SIG-M5 treated with dmso at 0.1 percent for 504 hours (cell line): ENCODE results near the gene KRT23.

ENCODE experiments used
- DNase-seq: peaks from one replicate; lab custom pipeline; 2025; ENCODE audit not compliant: unreplicated experiment; lab: John Stamatoyannopoulos, UW

Gene KRT23, protein sequence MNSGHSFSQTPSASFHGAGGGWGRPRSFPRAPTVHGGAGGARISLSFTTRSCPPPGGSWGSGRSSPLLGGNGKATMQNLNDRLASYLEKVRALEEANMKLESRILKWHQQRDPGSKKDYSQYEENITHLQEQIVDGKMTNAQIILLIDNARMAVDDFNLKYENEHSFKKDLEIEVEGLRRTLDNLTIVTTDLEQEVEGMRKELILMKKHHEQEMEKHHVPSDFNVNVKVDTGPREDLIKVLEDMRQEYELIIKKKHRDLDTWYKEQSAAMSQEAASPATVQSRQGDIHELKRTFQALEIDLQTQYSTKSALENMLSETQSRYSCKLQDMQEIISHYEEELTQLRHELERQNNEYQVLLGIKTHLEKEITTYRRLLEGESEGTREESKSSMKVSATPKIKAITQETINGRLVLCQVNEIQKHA

DNA sequence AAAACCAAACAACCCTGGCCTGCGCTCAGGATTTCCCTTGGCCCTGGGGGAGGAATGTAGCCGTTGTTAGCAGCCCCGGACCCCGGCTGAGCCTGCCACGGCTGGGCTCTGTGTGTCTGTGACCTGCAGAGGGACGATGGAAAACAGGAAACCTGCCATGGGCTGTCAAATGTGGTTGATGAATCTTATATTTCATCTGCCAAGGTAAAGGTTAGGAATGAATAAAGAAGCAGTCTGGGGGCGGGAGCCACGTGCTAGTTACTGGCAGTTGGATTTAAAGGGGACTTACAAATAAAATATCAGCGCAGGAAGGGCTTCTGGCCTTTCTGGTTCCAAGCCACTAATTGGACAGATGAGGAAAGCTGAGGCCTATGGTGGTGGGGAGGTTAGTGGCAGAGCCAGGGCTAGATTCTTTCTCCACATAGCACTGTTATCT lies at the start of gene KRT23:
Gene KRT23 (minus strand): TSS at position 263 of the 436 bp plus-strand sequence. CDS start 1,043 bp downstream, outside the sequence.
- DNase-seq = no peak

DNA sequence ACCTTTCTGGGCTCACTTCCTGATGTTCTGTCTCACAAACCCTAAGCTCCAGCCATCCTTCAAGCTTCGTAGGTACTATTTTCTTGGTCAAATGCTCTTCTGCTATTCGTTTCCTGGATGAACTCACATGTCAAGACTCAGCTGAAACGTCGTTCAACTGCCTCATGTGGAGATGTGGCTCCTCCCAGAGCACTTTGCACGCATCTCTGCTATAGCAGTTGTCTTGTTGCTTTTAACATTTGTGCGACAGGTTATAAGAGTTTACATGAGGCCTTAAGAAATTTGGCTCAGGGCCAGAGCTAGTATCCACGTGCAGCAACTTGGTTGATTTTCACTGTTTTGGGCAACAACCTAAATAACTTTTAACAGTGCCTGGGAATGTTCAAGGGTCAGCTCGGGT lies 49.5 kb upstream of the KRT23 start:
- no peak for DNase-seq

DNA sequence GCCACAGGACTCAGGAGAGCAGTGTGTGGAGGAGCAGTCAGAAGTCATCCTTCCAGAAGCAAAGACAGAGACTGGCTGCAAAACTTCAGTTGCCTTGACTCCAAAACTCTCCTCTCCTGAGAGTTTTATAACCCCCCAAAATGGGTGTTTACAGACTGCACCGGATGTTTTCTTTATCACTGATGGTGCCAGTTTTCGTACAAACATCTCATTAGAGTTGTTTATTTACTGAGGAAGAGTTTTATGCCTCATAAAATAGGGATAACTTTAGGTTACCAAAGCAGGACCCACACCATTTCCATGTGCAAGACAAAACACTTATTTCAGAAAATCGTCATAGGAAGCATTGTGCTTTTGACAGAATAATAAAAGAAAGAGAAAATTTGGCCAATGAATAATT lies 46.8 kb upstream of the KRT23 start, which contains the start of gene KRT40:
Gene KRT40 (minus strand): TSS at position 101 of the 400 bp plus-strand sequence. CDS start 53 bp downstream, at position 48.
- no peak for DNase-seq

DNA sequence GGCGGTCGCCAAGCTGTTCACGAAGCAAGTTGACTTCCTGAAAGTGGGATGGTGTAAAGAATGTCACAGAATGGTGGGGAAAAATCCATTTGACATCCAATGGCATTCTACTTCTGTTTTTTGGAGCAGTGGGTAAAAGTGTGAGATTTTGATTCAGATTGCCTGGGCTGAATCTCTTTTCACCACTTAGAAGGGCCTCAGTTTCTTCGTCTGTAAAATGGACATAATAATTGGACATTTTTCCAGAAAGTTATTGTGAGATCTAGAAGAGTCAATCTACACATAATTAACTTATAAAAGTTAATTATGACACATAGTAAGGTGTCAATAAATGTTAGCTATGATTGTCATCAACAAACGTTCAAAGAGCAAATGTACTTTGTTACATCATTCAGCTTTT lies 43.7 kb upstream of the KRT23 start:
- no peak for DNase-seq

DNA sequence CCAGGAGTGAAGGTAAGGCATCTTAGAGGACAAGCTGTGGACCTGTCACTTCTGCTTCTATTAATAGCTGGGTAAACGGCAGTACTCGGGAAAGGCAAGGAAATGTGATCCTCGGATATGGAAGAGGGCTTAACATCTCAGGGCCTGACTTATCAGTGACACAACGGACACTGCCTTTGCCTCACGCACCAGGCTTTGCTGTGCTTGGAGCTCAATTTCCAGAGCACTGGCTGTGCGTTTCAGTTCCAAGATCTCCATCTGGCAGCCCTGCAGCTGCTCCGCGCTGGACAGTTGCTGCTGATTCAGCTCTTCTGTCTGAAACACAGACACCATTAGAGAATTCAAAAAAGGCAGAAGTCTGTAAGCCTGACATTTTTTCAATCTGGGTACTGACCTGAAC lies 43.1 kb upstream of the KRT23 start:
- no peak for DNase-seq

DNA sequence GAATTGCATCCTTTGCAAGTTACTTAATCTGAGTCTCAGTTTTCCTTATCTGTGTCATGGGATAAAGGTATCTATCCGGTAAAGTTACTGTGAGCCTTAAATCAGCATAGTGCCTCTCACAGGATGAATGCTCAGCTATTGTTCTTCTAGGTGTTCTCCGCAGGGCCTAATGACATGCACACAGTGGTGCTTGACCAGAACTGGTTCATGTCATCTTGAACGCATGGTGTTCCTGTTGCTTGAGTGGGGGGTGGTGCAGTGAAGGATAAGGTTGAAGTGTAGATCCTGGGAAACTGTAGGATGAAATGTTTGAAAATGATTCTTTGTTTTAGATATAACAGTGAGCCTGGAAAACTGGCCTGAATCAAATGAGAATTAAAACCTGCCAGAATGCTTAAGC lies 42.7 kb upstream of the KRT23 start:
- no peak for DNase-seq

DNA sequence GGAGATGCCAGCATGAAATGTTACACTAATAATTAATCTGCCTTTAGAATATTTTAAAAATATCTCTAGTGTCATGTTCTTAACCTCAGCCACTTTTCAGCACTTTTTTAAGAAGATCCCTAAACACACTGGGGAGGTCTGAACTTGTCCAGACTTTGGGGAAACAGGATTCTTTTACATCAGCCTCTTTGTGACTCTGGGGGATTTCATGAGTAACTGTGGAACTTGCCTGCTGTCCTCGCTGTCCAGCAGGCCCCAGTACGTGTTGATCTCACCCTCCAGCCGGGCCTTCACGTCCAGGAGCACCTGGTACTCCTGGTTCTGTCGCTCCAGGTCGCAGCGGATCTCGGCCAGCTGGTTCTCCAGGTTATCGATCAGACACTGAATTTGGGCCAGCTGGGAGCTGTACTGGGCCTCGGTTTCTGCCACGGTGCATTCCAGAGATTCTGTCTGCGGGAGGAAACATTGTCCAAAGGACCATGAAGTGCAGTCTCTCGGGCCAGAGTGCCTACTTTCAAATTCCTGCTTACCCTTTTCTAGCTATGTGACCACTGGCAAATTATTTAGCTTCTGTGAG lies 41.2 kb upstream of the KRT23 start:
- no peak for DNase-seq

DNA sequence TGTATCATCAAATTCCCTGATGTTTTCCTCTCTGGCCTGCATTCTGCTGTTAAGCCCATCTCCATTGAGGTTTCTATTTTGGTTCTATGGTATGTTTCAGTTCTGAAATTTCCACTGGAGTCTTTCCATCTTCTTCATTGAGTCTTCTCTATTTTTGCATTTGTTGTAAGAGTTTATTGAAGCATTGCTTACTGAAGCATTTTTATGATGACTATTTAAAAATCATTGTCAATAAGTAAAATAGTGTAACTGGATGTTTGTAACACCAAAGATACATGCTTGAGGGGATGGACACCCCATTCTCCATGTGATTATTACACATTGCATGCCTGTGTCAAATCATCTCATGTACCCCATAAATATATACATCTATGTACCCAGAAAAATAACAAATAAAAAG lies 38.1 kb upstream of the KRT23 start:
- DNase-seq = no peak

DNA sequence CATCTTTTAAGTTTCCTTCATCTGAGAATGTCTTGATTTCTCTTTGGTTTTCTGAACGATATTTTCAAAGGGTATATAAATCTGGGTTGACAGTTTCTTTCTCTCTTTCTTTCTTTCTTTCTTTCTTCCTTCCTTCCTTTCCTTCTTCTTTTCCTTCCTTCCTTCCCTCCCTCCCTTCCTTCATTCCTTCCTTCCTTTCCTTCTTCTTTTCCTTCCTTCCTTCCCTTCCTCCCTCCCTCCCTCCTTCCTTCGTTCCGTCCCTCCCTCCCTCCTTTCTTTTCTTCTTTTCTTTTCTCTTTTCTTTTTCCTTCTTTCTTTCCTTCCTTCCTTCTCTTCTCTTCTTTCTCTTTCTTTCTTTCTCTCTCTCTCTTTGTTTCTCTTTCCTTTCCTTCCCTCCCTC lies 36.9 kb upstream of the KRT23 start:
- DNase-seq = no peak

DNA sequence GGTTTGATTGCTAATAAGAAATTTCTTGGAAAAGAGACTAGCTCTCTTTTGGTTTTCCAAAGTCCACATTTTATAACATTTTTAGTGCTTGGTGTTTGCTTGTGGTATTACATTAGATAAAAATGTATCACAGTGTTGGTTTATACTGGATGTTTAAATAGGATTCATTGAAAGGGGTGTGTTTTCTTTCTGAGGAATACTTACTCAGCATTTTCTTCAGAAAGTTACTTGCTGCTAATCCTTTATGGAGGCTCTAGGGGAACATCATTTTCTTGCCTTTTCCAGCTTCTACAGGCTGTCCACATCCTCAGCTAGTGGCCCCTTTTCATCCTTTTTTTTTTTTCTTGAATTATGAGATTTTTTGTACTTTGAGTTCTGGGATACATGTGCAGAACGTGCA lies 30.1 kb upstream of the KRT23 start:
- no peak for DNase-seq

DNA sequence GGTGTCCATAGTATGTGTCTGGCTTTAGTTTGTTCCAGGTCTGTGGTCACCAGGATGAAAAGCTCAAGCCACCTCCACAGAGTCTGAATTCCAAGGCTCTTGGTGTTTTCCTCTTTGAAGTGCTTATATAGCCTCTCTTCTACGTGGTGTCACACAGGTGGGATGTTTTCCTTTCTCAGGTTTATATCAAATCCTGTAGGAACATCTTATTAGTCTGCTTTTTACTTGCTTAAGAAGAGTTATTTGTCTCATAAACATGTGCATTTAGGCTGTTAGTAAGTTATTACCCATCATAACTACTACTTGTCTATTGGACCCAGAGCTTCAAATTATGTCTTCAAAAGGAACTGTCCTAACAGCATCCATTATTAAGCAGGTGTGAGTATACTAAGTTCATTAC lies 29.4 kb upstream of the KRT23 start, which contains the start of gene KRT39:
Gene KRT39 (minus strand): TSS at position 101 of the 400 bp plus-strand sequence. CDS start 92 bp downstream, at position 9.
- DNase-seq = no peak

DNA sequence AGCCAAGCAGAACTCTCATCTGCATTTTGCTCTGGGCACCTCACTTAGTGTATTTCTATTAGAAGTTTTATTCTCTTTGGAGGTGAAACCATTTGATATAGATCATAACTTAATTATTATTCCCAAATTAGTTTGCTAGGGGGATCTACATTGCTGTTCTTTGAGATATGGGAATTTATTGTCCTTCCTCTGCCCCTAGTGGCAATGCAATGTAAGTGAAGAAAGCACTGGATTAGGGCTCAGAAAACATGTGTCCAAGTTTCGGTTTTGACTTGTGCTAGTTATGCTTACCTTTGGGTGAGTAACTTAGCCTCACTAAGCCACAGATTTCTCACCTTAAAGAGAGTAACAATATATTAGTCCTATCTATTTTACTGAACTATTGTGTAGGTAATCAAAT lies 26.4 kb upstream of the KRT23 start:
- peak; percentile 7 for DNase-seq

DNA sequence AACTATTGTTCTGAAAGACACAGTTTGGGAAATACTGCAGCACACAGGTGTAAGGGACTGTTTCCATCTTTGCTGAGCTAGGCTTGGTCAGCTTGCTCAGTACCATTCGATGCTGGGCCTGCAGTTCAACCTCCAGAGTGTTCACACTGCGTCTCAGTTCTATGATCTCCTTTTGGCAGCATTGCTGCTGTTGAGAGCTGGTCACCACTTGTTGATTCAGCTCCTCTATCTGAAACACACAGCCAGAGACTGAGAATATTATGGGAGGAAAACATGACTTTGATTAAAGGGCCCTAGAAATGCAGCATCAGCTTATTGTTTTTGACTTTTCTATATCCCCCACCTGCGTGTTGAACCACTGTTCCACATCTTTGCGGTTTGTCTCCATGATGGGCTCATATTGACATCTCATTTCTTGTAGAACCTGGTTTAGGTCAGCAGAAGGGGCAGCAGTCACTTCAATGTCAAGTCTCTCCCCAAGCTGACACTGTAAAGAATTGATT lies 24.7 kb upstream of the KRT23 start:
- DNase-seq = no peak

DNA sequence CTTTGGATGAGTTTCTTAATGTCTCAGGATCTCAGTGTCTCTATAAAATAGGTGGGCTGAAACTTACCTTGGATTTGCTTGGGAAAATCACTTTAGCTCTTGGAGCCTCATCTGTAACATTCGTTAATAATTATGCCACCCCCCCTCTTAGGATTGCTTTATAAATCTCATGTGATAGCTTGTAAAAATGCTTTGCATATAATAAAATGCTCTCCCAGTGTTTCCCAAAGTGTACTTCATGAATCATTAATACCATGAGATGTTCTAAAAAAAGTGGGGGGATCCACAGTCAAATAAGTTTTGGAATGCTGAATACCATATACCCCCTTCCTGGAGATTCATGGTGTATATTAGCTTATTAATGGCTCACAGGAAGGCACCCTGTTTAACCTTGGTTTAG lies 24.1 kb upstream of the KRT23 start:
- DNase-seq = no peak

DNA sequence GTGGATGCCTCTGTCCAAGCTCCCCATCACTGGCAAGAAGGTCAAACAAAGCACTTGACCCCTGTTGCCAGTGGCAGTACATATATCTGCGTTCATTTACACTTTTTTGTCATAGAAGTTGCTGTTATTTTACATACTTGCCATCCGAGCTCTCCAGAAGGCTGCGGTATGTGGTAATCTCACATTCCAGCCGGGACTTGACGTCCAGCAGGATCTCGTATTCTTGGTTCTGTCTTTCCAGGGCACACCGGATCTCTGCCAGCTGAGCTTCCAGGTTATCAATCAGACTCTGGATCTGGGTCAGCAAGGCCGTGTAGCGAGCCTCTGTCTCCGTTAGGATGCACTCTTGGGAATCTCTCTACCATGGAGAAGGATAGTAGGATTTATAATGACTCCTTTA lies 22.7 kb upstream of the KRT23 start:
- DNase-seq = no peak

DNA sequence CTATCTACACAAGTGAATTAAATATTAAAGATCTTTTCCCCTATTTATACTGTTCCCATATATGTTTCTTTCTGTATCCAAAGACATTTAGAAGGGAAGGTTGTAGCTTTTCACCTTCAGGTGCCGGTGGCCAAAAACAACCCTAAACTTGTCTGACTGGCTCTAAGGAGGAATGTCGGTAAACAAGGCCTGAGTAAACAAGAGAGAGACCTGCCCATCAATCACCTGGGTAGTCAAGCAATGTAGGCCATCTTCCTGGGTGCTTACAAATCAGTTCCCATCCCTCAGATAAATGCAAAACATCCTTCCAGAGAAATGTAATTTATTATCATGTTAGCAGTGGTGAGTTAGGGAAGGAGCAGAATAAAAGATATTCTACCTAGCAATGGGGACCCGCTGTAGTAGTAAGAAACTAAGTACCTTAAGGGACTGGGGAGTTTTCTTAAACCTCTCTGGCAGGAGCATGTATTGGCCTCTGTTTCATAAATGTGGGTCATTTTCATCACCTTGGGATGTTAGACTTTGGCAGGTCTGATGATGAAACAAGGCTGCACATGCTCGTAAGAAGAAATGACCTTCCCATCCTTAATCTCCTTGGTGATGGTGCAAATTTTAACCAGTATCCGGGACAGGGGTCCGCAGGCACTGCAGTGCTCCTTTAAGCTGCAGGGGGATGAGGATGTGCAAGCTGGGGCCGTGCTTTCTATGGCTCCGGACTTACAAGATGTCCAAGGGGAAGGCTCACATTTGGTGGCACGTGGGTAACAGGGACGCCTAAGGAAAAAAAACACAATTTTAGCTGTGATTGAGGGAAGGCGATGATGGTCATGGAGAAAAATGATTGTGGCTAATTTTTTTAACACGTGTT lies 20.9 kb upstream of the KRT23 start:
- peak; percentile 40 for DNase-seq

DNA sequence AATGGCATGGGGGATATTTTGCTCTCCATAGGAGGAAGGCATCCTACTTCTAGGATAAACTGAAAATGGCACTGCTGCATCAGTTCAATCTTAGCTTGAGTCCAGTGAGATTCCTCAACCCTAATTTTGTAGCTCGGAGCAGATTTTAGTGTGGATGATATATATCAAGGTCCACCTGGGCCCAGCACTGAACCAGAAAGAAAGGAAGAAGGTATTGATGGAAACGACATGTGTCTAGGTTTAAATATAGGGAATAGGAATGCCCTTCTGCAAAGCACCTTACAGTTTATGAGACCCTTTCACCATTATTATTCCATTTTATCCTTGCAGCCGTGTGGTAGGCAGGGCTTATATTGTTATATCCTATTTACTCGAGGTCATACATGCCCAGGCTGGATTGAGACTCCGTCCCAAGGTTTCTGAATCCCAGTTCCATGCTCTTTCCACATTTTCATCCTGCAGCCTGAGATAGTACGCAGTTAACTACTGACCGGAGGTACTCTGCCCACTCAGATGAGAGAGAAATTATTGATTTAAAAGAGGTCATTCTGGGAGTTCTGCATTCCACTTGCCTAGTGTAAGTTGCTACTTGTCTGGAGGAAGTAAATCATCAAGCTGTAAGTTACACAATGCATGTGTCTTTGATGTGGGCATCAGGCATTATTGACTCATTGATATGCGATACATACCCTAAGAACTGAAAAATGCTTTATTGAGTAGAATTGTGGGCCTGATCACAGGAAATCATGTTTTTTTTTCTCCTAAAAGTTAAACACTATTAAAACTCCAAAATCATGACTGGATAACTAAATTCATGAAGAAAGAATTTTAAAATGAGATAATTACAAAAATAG lies 19.2 kb upstream of the KRT23 start:
- peak; percentile 24 for DNase-seq

DNA sequence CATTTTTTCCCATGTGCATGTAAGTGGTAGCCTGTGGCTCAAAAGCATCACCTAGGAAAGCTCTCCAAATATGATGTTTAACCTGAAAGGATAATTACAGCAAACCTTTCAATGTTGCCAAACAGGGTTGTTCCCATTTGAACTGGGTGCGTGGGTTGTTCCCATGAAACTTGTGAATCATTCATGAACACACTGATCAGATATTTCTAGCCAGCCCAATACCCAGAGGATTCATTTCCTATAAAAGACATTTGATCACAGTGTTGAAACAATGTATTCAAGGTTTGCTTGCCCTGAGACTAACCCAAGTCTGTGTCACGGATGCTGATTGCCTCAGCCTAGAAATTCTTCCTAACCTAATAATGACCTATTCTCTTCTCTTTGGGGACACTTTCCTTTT lies 16.4 kb upstream of the KRT23 start:
- no peak for DNase-seq

DNA sequence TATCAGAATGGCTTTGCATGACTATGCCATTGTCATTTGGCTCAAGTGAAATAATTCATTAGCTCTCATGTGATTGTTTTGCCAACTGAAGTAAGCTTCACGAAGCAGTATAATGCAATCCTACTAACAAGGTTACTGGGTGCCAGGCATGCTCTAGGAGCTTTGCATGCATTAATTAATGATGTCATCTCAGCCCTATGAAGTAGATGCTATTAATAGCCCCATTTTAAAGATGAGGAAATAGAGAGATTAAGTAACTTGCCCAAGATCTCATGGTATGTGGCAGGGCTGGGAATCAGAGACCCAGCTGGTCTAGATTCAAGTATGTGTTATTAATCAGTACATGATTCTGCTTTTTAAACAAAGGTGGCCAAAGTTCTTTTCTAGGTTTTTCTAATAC lies 15.2 kb upstream of the KRT23 start:
- peak; percentile 1 for DNase-seq

DNA sequence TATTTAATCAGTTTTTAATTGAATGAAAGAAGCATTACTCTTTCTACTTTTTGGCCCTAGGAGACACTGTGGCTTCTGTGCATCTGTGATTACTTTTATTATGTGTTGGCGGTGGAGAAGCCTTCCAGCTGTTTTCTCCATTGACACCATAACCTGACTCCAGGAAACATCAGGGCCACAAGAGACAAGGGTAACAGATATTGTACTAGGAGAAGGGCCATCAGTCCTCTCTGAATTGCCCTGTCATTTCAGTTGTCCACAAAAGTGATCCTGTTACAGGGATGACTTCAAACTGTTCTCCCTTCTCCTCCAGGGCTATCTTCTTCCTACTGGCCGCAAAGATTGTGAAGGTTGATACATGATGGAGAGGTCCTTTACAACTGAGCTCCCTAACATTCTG lies 14.7 kb upstream of the KRT23 start:
- DNase-seq = no peak
